NCI-H1417 (cell line): ENCODE results near the gene PDP2.
A peak's percentile ranks its signal among the peaks of the same experiment; 100 is the strongest.
"Not testable (repeated sequence)": the region's sequence is repeated elsewhere in the genome, so short reads cannot be mapped to it uniquely, and the experiment has no call there.

Experiments
- DNase-seq, 3 experiments: peaks; one replicate each; lab custom pipeline; 2025; lab: John Stamatoyannopoulos, UW

PDP2 gene

DNA sequence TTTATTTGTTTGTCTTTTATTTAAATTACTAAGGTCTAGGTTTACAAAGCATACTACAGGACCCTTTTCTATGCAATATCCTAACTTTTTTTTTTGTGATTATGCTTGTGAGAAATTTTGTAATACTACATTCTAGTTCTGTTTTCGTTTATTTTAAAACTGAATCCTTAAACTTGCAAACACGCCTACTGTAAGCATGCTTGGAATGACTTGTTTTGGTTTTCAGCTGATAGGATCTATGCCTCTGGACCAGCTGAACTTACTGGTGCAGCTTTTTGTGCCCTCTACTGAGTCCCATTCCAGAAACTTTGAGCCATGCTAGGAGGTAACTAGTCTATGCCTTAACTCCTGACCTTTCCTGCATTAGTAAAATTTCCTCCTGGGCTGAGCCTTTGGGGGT is 6.0 kb downstream of the PDP2 start:
- DNase-seq = no peak

DNA sequence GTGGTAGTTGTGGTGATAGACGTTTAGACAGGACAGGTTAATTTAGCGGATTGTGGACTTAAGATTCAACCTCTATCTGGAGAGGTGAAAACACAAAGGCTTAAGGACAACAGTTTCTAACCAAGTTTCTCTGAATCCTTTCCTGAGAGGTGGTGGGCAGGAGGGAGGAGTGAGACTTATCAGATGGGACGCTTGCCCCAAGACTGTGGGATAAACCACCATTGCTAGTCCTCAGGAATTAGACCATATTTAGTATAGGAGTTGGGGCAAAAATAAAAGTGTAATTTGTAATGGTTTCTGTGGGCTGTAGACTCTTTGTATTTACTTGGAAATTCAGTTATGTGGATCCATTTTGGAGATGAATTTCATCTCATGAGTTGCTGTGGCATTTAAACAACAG is 6.6 kb downstream of the PDP2 start:
- no peak for DNase-seq

DNA sequence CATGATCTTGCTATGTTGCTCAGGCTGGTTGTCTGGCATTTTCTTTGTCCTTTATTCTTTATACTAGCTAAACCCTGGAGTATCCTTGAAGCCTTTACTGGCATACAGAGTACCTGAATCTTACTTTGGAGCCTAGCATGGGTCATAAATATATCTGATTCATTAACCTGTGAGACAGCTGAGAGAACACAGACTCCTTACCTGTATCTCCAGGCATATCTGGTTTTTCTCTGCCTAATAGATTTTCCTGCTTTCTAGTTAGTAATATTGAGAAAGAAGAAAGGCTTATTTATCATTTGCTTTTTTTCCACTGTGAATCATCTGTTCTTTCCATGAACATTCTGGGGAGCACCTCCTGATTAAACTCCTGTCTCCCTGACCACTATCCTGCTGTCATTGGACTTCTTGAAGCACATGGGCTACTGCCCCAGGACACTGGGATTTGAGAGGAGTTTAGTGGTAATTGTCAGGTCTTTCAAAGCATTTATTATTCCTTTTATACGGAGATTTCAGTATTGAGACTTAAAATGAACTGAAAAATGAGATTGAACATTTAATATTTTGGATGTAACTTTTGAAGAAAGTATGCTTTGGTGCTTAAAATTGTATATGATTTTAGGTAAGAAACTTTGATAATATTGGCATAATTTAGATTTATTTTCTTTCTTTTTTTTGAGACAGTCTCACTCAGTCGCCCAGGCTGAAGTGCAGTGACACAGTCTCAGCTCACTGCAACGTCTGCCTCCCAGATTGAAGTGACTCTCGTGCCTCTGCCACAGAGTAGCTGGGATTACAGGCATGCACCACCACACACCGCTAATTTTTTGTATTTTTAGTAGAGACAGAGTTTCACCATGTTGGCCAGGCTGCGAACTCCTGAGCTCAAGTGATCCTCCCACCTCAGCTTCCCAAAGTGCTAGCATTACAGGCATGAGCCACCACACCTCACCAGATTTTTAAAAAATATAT is 8.6 kb downstream of the PDP2 start:
- DNase-seq = no peak

DNA sequence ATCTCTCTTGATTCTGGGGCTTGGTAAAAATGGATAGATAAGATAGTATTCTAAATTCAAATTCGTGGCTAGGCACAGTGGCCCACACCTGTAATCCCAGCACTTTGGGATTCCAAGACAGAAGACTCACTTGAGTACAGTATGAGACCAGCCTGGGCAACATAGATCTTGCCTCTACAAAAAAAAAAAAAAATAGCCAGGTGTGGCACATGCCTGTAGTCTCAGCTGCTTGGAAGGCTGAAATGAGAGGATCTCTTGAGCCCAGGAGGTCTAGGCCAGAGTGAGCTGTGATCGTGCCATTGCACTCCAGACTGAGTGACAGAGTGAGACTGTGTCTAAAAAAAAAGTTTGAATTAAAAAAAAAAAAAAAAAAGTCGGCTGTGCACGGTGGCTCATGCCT is 9.3 kb downstream of the PDP2 start:
- DNase-seq = no peak

DNA sequence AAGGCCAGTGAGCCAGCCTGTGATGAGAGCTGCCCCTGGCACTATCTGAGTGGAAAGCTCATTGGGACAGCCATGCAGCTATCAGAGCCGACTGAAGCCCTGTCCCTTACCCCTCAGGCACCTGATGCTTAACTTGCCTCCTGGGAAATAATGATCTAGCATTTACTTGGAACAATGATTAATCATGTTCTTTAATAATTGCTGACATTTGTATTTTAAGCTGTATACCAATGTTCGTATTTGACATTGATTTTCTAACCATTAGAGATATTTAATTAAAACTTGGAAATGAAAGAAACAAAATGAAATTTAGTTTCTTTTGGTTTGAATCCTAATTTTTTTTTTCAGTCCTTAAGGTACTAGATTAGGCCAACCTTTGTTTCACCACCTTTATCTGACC is 10.5 kb downstream of the PDP2 start:
- DNase-seq = no peak

DNA sequence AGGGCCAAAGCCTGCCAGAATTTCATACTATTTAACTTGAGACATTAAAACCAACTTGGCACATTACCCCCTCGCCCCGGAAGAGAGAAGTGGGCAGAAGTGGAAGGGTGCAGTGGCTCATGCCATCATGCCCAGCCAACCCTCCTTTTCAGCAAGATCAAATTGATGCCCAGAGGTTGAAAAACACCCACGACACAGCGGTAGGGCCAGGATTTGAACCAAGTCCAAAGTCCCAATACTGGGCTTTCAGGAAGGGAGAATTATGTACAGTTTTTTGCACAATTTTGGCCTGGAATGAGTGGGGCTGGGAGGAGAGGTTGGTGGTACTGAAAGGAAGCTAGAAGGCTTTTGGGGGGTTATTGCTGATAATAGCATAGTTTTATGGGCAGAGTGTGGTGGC is 11.0 kb downstream of the PDP2 start:
- no peak for DNase-seq

DNA sequence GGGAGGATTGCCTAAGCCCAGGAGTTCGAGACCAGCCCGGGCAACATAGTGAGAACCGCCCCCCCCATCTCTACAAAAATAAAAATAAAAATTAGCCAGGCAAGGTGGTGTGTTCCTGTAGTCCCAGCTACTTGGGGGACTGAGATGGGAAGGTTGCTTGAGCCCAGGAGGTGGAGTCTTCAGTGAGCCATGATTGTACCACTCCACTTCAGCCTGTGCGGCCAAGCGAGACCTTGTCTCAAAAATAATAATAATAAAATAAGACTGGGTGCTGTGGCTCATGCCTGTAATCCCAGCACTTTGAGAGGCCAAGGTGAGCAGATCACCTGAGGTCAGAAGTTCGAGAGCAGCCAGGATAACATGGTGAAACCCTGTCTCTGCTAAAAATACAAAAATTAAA is 11.5 kb downstream of the PDP2 start:
- DNase-seq = no peak

DNA sequence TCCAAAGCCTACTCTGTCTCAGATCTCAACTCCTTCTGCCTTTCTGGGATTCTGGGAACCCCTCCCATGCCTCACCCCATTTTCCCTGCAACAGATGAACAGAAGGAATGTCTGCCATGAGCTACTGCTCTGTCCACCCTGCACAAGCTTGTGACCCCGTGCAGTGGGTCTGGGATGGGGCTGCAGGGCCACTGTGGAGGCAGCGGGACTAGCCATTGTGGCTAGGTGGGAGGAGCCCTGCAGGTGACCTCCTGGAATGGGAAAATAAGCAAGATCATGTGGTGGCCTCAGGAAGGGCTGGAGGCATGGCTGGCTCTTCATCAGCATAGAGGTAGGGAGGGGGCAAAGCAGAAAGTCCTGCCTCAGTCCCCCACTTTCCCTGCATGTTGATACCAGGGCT is 13.7 kb downstream of the PDP2 start:
- no peak for DNase-seq

DNA sequence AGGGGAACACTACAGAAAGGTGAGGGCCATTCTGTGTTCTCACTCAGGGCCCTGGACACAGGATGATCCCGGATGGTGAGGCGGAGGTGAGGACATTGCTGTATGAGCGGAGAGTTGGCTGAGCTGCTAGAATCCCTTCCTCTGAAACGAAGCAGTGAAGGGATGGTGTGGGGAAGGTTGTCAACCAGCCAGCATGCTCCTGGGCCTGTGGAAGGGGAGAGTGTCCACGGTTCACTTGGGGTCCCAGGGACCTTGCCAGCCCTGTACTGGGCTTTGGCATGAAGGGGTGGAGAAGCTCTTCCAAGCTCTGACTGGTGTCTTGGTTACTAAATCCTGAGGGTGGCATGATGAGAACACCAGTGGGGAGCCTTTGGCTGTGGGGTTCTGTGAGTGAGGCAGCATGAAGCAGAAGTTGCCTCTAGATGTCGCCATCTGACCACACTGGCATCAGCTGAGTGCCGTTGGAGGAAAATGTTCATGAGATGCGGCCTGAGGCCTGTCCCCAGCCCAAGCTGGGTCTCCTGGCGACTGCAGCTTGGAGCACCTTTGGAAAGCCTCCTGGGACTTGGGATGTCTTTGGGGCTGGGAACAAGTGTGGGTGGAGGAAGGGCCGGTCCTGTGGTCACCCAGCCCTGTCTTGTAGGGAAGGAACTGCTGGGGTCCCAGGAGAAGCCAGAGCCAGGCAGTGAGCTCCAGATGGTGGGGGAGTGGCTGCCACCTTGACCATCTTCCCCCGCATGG is 14.8 kb downstream of the PDP2 start:
- DNase-seq = peak; percentile 24 to 73 (median 43)

DNA sequence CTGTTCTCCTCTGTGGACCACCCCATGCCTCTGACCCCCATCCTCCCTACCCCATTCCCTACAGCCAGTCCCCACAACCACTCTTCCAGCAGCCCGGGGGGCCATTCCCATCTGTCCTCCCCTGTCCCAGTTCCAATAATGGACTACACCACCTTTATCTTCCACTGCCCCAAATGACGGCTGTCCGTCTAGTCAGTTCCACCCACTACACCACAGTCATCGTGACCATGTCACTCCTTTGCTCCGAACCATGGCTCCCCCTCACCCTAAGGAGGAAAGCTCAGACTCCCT is 15.3 kb downstream of the PDP2 start:
- no peak for DNase-seq

DNA sequence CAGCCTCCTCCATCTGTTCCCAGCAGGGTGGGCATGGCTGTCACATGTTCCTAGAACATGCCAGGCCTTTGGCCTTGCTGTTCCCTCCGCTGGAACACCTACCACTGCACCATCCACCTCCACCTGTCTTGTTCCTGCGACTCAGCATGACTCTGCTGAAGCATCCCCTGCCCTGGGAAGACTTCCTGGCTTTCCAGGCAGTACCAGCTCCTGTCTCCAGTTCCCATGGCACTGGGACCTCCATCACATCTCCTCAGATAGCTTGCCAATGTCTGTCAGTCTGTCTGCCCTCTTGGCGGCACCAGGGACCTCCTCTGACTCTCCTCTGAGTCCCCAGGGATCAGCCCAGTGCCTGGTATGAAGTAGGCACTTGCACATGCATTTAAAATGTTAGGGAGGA is 15.7 kb downstream of the PDP2 start:
- no peak for DNase-seq

DNA sequence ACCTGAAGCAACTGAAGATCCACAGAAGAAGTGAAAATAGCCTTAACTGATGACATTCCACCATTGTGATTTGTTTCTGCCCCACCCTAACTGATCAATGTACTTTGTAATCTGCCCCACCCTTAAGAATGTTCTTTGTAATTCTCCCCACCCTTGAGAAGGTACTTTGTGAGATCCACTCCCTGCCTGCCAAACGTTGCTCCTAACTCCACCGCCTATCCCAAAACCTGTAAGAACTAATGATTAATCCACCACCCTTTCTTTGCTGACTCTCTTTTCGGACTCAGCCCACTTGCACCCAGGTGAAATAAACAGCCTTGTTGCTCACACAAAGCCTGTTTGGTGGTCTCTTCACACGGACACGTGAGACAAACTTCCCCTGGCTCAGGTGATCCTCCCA is 16.4 kb downstream of the PDP2 start:
- DNase-seq = not testable (repeated sequence)

DNA sequence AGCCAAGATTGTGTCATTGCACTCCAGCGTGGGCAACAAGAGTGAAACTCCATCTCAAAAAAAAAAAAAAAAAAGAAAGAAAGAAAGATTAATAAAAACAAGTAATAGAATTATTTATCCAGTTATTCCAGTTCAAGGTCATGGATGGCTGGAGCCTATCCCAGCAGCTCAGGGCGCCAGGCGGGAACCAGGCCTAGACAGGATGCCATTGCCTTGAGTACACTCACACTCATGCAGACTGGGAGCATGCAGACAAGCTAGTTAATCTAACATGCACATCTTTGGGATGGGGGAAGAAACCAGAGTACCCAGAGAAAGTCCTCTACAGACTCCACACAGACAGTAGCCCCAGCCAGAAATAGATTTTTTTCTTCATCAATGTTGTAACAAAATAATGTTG is 17.9 kb downstream of the PDP2 start:
- no peak for DNase-seq

DNA sequence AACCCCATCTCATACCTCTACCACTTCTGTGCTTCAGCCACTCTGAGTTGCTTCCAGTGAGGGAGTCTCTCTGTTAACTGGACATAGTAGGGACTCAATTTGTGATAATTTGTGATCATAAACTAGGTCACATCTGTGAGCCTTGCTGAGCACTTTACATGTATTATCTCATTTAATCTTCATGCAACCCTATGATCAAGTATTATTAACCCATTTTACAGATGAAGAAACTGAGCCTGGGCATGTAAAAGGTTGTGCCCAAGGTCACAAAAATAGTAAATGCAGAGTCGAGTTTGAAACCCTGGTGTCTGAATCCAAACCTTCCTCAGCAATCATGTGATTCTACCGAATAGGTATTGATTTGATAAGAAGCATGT is 18.6 kb downstream of the PDP2 start:
- DNase-seq = no peak

DNA sequence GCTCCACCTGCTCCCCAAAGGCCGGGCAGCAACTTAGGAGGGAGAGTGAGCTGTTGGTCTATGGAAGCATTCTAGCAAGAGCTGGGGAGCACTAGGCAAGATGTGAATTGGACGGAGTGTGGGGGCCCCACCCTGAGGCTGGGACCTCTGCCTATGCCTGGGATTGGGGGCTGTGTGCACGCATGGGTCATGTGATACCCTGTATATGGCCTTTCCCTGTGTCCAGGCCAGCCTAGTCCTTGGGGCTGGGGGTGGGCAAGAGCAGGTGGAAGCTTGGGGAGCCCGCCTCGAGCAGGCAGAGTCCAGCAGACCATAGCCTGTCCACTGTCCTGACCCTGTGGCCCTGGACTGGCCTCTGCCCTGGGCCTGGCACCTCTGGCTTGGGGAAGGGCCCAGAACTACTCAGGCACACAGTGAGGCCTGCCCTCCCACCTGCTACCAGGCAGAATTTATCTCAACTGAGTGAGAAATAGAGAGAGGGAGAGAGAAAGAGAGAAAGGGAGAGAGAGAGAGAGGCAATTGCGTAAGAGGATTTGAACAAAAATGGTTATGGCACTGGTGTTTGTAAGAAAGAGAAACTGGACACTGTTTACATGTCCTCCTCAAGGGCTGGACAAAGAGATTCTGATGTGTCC is 19.1 kb downstream of the PDP2 start:
- DNase-seq = no peak

DNA sequence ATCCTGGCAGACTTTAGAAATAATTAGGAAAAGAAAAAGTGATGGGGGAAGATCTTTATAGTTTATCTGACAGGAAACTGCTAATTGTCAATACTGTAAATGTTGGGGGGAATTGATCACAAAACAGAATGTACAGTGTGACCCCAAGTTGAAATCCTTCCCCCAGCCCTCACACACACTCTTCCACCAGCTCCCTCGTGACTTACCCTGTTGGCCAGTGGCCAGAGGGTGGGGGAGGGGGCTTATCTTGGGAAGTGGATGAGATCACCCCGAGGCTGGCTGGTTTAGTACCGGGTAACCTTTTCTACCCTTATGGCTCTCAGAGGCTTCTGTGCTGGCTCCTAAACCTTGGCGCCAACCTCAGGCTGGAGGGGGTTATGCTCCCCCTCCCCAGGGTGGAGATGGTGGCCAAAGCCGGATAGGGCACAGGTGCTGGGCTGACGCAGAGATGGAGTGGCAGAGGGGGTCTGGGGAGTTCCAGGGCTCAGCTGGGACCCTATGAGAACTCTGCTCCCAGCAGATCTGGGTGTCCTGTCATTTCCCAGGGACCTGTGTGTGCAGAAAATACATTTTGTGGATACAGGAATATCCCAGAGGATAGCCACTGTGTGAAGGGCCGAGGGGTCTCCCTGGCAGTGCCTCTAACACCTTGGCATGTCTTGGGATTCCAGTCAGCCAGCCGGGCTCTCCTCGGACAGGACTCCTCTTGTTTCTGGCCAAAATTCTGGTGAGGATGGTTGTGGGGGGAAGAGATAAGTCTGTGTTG is 19.8 kb downstream of the PDP2 start:
- DNase-seq = peak in 2 of 3 experiments; percentile 34 to 77

DNA sequence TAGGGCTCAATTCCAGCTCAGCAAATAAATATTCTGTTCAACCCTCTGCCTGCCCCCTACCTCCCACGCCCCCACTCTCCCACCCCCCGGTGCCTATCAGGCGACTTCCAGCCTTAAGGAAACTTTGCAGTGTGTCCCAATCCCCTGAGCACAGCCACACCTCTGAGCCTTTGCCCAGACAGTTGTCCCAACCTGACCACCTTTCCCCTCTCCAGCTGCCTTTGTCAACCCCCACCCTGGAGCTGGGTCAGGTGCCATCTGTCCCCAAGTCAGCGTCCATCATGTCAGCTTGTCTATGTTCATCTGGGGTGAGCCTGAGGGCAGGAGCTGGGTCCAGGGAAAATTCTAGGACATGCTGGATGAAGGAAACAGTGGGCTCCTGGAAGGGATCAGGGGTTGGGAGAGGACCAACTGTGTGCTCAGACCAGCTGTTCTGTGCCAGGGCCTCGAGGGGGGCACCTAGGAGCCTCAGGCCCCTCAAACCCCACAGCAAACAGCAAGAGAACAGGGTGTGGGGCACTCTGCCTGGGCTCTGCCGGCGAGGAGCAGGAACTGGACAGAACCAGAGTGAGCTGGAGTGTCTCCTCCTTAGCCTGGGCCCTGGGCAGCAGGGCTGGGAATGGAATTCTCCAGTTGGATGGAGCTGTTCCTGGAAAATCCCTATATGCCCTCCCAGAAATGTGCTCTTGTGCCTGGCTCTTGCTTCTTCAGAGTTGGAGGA is 20.6 kb downstream of the PDP2 start:
- DNase-seq = no peak

DNA sequence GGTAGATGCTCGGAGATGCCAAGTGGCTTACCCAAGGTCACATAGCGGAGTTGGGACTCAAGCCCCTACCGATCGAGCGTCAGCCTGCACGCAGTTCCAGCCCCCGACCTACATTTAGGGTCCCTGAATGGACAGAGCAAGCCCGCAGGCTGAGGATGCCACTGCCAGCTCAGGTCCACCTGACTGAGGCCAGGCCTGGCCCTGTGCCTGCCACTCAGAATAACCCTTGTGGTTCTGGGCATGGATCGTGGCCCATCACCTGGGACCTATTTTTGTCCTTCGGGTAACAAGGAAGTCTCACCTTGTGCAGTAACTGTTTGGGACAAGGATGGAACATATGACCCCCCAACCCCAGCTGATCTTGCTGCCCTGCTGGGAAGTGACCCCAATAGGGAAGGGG is 21.3 kb downstream of the PDP2 start:
- no peak for DNase-seq

DNA sequence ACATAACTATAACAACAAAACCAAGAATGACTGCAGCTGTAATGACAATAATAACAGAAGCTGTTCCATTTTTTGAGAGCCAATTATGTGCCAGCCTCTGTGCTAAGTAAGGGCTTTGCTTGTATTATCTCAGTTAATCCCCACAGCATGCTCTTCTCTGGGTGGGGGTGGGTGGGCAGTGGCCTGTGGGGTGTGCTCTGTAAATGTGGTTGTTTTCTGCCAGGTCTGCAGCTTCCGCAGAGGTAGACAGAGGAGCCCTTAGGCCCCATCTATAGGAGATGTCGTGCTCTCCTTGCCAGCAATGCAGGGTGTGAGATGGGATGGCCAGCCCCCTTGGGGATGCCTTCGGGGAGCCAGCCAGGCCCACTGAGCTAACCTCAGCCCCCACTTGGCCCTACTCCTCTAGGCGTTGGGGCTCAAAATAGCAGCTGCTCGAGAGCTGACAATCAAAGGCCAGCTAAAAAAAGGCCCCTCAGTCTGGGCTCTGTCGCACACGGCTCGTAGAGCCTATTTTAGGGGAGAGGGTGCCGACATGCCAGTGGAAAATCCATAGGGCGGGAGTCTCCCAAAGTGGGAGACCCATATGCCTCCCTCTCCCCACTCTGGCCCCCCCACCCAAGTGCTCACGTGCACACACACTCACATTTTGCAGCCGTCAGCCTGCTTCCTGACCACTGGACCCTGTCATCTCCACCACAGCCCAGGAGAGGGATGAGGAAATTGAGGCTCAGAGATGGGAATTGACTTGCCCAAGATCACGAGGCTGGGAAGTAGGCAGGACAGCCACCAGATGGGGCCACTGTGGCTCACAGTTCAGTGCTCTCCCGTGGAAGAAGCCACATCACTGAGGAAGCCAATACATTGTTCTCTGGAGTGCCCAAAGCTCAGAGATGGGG is 22.6 kb downstream of the PDP2 start:
- no peak for DNase-seq

DNA sequence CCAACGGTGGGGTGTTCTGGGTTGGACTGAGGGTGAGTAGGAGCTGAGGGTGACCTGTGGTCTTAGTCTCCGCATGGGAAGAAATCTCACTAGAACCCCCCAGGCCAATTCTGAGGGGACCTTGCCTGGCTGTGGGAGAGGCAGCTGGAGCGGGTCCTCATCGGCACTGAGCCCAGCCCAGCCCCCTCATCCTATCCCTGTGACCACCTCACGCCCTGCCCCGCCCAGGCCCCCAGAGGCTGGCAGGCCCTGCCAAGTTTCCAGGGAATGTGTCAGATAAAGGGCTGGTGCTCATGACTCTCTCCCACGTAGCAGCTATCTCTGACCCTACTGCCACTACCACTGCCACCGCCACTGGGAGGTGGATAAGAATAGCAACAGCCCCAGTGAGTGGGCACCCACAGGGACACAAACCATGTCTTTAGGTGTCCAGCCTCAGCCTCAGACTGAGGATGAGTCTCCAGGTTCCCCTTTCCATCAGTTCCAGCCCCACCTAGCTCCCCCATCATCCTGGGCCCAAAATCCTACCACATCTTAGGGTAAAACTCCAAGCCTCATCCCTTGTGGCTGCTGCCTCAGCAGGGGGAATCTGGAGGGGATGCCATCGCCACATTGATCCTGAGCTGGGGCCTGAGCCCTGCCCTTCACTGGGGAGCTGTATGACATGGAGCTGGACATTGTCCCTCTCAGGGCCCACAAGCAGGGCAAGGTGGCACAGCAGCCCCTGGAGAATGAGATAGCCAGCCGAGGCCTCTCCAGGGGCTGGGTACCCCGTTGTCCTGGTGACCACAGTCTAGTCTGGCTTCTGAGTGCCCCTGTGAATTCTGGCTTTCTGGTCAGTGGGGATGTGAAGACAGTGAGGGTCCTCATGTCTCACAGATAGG is 23.5 kb downstream of the PDP2 start:
- no peak for DNase-seq
